GM12801 (cell line): ENCODE data around the gene ADCY3.

Experiments
- TF ChIP-seq, protein P1 (sequence below): IDR thresholded peaks from one replicate; pipeline ENCODE4 v1.5.1; 2011; ENCODE audit warnings: control low read depth; ENCODE audit not compliant: insufficient read length; ENCODE audit errors: extremely low read depth

The ADCY3 gene

GRCh38 chr2:24935145-24935544 lies 15.1 kb upstream of the ADCY3 start:
- TF ChIP-seq, protein P1, sequence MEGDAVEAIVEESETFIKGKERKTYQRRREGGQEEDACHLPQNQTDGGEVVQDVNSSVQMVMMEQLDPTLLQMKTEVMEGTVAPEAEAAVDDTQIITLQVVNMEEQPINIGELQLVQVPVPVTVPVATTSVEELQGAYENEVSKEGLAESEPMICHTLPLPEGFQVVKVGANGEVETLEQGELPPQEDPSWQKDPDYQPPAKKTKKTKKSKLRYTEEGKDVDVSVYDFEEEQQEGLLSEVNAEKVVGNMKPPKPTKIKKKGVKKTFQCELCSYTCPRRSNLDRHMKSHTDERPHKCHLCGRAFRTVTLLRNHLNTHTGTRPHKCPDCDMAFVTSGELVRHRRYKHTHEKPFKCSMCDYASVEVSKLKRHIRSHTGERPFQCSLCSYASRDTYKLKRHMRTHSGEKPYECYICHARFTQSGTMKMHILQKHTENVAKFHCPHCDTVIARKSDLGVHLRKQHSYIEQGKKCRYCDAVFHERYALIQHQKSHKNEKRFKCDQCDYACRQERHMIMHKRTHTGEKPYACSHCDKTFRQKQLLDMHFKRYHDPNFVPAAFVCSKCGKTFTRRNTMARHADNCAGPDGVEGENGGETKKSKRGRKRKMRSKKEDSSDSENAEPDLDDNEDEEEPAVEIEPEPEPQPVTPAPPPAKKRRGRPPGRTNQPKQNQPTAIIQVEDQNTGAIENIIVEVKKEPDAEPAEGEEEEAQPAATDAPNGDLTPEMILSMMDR, result no peak

GRCh38 chr2:24932715-24933114 lies 12.7 kb upstream of the ADCY3 start:
- TF ChIP-seq, protein P1, result no peak

DNA sequence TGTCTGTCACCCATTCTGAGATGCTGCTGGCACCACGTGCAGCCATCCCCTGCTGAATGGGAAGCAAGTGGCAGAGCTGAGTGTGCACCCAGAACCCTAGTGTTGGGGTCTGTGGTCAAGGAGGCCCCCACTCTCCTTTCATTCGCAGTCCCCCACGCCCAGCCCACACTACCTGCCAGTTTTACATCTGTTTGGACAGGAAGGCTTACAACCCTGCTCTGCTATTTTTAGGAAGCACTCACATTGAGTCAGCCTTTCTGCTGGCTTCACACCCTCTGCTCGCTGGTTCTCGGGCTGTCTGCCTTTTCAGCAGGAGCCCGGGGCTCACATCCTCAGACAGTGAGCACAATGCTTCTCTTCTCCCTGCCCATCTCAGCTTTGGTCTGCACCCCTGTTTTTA lies 10.7 kb upstream of the ADCY3 start:
- TF ChIP-seq, protein P1, result no peak

GRCh38 chr2:24929230-24929629 lies 9.2 kb upstream of the ADCY3 start:
- TF ChIP-seq, protein P1, result no peak

- TF ChIP-seq, protein P1, result no peak
Observed at GRCh38 chr2:24928036-24928435, 8.0 kb upstream of the ADCY3 start.

DNA sequence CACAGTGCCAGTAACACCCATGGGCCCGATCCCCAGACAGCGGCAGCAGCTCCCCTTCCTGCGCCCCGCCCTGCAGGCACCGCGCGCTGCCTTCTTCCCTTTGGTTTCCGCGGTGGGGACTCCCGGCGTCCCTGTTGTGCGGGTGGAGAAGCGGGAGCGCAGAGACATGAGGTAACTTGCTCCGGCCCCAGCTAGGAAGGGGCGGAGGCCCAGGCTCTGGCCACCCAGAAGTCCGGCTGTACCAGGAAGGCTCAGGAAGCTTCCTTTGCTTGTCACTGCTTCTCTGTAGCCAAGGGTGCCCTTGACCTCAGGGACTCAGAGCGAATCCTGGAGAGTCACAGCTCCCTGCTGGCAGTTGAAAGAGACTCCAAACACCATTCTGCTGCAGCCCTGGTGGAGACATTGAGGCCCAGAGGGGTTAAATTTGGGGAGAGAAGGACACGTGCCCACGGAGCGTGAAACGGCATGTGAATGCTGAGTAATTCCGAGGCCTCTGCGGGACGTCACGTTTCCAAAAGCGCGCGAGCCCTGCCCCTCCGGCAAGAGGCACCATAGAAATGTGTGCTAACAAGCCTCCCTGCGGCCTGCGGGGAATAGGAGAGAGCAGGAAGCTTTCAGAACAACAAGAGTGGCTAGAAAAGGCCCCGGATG lies 6.7 kb upstream of the ADCY3 start:
- TF ChIP-seq, protein P1, result no peak

DNA sequence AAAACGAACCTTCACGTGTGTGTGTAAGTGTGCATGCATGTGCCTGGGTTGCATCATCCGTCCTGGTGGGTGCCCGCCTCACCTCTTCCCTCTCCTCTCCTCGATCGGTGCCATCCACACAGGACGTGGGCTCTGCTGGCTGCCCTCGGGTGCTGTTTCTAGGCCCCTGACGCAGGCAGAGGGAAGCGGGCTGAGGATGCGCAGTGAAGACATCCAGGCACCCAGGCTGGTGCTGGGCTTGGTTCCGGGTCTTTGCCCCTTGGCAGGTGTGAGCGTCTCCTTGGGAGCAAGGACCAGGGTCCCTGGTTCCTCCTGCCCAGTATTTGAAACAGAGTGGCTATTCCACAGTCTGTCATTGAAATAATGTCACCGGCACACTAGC lies 6.2 kb upstream of the ADCY3 start:
- TF ChIP-seq, protein P1, result no peak
